Amniotic epithelial cell (primary cell): Measurements from ENCODE around the gene PRDX6.
"Not testable (repeated sequence)": the region's sequence is repeated elsewhere in the genome, so short reads cannot be mapped to it uniquely, and the experiment has no call there.

ENCODE experiments used
- DNase-seq: peaks from one replicate; pipeline ENCODE4 v3.0.0-alpha.2; 2010; ENCODE audit warnings: low read depth

The PRDX6 gene, protein sequence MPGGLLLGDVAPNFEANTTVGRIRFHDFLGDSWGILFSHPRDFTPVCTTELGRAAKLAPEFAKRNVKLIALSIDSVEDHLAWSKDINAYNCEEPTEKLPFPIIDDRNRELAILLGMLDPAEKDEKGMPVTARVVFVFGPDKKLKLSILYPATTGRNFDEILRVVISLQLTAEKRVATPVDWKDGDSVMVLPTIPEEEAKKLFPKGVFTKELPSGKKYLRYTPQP

DNA sequence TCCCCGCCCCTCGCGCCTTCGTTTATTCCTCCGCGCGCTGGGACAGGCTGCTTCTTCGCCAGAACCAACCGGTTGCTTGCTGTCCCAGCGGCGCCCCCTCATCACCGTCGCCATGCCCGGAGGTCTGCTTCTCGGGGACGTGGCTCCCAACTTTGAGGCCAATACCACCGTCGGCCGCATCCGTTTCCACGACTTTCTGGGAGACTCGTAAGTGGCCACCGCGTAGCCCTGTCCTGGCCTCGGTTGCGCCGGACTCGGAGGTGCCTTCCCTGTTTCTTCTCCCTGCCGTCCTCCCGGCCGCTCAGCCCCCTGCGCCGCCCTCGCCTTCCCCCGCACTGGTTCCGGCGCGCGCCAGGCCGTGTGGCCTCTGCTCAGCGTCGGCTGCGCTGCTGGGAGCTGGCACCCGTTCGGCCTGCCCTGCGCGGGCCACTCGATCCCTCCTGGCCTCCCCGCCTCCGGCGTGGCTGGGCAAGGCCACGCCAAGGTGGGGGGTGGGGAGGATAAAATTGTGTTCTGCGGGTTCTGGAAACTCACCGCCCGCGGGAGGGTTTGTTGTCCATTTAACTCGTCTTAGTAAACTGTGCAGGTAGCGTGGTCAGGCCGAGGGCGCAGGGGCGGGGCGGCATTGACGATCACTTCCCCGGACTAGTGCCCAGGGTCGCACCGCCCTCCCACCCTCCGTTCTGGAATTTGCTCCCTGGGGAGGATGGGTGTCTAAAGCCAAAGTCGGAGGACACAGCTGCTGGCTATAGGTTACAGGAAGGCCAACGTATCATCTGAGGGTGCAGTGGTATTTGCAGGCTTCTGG lies at the start of gene PRDX6:
Gene PRDX6, plus strand, starts transcription at position 50 of the 808 bp plus-strand sequence. Its CDS starts 63 bp downstream, at position 113.
- peak; percentile 67 for DNase-seq

DNA sequence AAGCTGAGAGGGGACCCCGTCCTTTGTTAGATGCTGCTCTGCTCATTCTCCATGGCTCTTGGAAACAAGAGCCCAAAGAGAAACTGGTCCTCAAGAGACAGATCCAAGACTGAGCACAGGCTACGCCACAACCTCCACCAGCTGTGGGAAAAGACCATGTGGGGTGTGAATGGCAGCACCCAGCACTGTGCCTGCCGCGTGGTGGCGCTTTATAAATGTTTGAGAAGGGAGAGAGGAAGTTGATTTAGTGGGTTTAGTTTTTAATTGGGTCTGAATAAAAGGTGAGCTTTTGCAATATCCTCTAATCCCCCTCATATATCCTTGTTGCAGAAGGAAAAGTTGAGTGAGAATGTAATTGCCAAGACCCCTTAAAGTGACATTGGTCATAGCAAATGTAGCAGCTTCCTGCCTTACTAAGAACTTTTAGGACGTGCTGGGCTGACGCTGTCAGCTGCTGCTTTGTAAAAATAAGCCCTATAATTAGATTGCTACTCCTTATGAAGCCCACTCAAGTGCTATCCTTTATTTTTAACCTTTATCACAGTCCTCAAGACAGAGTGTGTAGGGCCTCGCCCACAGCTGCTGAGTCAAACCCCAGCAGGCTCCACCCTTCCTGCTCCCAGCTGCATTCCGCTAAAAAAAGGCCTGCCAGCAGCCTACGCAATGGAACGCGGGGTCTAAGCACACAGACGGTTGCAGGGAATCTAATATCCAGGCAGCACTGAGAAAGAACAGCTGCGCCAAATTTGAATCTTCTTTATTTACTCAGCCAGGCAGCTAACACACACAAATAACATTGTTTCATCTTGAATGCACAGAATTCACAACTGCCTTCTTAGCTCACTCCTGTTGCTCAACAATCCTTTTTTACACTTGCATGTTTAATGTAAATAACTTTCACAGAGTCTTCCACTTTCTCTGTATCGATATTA lies 47.4 kb upstream of the PRDX6 start:
- DNase-seq: peak; percentile 91

DNA sequence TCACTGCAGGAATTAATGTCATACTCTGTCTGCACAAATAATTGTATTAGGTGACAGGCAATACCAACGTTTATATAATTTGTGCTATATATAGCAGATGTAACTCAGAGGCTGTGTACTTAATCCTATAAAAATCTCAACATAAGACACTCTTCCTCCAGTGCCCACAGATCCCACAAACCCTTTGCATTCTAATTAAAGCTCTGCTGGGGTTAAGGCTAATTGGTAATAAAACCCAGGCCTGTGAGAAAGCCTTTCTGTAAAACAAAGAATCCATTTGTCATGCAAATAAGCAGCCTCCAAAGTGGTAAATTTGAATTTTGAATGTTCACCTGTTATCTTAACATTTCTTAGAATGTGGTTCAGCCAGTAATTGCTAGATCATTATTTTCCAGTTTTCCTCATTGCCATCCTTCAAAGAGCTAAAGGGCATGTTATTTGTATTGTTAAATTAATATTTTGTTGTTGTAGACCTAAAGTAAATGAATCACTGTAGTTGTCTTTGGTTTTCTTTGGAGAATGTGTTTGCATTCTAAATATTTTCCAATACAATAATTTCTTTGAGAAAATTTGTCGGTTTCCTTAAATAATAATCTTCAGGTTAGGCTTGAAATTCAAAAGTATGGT lies 46.3 kb upstream of the PRDX6 start:
- no peak for DNase-seq

DNA sequence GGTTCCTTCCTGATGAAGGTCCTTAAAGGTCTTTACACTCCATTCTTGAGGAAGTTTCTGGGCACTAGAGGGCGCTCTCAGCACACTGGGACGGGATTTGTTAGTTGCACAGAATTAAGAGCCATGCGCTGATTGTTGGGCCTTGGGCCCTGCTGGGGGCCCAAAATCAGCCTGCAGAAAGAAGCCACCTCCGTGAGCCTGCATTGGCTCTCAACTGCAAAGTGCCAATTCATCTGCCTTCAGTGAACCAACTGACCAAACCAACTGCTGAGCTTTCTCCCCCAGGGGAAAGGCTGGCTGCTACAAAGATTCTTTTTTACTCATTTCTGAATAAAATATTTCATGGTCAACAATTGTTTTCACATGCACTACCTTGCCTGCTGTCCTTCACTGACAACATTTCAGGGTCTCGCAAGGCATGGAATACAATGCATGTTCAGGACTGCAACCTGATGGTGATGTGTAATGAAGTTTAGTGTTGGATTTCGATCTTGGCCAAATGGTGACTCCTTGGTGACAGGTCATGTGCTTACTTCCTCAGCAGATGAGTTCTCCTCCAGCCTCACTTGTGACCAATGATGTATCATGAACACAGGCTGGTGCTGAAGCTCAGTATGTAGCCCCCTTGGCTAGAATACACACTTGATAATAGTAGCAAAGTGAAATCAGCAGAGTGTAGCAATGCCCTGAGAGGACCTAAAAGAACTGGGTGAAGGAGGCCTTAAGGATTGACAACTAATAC lies 45.7 kb upstream of the PRDX6 start:
- peak; percentile 83 for DNase-seq

DNA sequence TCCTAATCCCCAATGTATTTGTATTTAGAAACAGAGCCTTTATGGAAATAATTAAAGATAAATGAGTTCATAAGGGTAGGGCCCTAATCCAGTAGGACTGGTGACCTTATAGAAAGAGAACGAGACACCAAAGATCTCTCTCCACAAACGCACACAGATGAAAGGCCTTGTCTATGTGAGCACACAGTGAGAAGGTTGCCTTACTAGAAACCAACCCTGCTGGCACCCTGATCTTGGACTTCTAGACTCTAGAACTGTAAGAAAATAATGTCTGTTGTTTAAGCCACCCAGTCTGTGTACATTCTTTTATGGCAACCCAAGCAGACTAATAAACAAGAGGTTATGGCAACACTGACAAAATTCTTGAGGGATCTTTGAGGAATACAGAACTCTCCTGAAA lies 44.8 kb upstream of the PRDX6 start:
- DNase-seq: no peak

DNA sequence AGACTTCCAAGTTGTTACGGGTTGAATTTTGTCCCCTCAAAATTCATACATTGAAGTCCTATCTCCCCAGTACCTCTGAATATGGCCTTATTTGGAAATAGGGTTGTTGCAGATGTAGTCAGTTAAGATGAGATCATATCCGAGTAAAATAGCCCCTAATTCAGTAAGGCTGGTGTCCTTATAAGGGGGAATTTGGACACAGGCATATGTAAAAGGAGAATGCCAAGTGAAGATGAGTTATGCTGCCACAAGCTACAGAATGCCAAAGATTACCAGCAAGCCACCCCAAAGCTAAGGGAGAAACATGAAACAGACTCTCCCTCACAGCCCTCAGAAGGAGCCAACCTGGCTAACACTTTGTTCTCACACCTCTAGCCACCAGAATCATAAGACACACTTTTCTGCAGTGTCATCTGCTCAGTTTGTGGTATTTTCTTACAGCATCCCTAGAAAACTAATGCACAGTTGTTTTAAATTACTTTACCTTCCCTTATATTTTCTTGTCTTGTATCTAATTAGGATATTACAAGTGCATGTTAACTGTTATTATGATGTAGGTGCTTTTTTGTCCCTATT lies 43.3 kb upstream of the PRDX6 start:
- no peak for DNase-seq

DNA sequence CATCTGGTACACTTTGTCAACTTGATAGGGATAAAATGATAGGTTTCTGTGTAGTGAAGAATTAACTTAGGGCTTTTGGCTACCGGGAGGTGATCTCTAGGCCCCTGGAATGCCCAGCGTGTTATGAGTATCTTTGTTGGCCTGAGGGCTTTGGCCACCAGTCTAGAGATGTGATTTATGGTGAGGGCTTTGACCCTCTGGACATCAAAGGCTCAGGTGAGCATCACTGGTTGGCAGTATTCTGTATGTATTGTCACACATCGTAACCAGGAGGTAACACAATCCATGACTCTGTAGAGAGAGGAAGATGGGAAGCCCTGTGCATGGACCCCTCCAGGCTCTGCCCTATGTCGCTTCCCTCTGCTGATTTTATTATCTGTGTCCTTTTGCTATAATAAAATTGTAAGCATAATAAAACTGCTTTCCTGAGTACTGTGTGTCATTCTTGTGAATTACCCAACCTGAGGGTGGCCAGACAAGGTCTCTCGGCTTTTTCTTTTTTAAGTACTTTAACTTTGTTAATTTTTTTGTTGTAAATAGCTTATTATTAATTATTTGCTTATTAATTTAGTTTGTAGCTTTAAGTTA lies 40.2 kb upstream of the PRDX6 start:
- no peak for DNase-seq

DNA sequence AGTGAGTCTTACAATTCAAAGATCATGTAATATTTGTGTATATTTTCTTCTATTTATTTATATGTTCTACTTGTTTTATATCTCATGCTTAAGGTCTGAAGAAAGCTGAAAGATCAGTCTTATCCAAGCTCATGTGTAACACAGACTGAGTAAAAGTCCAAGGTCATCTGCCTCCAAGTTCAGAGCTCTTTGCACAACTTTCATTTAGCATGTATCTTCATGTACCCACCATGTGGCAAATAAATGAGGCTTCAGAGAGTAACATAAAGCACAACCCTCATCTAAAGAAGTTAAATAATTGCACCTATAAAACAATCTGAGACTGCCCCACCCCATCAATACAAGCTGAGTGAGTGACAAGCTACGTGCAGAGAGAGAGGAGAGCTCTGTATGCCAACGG lies 38.5 kb upstream of the PRDX6 start:
- no peak for DNase-seq

DNA sequence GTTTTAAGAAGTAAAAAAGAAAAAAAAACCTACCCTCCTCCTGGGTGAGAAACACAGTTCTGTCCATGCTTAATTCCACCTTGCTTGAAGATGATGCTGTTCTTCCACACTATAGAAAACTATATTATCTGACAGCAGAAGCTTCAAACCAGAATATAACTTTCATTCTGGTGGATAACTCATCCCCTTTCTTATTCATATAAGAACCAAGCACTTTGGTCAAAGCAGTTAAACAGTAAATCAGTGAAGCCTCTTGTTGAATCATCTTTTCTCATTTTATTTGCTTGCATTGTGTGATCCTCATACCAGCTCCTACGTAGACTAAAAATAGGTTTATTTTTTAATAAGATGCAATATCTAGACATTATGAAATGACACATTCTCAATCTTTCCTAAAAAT lies 36.7 kb upstream of the PRDX6 start:
- no peak for DNase-seq

DNA sequence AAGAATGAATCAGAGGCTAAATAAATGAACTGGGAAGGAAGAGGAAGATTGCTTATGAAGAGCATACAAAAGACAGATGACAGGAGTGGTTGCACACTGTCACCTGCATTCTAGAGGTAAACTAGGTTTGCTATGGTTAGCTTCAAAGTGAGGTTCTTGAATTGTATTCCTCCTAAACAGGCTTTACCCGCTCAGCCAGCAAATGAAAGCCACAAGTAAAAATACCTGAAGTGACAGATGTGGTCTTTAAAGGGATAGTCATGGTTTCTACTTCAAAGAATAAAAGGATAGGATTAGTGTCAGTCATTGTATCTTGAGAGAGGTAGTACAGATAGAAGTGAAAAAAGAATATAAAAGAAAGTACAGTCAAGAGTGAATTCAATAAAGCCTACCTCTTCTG lies 32.4 kb upstream of the PRDX6 start:
- no peak for DNase-seq

DNA sequence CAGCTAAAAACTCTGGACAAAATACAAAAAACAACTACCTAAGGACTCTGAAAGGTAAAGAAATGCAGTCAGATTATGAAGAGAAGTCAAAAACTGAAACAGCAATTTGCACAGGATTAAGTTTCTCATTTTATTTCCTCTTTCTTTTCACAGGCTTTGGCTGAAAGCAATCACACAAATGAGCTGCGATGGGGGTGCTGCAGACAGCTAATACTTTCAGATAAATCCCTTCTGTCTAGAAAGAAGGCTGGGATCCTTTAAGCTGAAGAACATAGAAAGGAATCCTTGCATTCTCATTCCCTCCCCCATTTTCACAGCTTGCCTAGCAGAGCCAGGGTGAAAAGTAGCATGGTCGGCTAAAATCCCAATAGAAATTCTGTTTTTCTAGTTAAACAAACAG lies 32.0 kb upstream of the PRDX6 start:
- peak; percentile 18 for DNase-seq

DNA sequence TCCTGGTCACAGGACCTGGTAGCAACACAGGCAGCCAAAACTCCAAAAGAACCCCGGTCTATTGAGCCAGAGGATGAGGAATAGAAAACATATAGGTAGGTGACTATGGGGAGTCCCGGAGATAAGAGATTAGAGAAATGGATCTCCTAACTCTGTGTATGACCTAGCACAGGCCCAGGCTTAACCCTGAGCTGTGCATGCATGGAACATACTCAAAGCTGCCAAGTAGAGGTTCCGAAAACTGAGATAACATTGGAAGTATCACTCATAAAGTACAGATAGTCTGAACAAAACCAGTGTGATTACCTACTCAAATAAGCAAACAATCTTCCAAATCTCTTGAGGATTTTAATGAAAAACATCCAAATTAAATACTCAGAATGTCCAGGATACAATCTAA lies 31.5 kb upstream of the PRDX6 start:
- DNase-seq: no peak

DNA sequence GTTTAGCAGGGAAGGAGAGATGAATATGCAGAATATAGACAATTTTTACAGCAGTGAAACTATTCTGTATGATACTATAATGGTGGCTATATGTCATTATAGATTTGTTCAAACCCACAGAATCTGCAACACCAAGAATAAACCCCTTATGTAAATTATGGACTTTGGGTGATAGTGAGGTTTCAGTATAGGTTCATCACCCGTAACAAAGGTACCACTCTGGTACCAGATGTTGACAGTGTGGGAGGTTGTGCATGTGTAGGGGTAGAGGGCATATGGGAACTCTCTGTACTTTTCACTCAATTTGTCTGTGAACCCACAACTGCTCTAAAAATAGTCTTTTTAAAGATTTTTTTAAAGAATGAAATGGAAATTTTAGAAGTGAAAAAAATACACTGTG lies 29.9 kb upstream of the PRDX6 start:
- no peak for DNase-seq

DNA sequence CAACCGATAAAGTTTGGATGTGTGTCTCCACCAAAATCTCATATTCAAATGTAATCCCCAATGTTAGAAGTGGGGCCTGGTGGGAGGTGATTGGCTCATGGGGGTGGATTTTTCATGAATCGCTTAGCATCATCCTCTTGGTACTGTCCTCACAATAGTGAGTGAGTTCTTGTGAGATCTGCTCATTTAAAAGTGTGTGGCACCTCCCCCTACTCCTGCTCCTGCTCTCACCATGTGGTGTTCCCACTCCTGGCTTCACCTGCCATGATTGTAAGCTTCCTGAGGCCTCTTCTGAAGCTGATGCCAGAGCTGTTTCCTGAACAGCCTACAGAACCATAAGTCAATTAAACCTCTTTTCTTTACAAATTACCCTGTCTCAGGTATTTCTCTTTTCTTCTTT lies 28.2 kb upstream of the PRDX6 start:
- no peak for DNase-seq

DNA sequence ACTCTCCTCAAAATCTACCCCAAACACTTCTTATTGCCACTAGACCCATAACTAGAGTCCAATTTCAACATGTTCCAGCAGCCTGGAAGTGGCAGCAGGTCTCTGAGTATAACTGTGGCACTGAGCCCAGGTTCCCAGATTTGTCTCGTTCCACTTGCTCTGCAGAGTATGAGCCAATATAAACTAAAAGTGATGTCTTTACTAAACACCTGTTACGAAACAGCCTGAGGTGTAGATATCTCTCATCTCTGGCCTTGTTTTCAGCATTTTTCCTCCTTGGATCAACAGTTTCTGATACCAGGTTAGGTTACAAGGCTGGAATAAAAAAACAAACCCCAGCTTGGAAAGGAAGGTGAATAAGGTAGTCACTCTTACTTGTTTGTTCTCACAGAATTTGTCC lies 25.2 kb upstream of the PRDX6 start:
- peak; percentile 21 for DNase-seq

DNA sequence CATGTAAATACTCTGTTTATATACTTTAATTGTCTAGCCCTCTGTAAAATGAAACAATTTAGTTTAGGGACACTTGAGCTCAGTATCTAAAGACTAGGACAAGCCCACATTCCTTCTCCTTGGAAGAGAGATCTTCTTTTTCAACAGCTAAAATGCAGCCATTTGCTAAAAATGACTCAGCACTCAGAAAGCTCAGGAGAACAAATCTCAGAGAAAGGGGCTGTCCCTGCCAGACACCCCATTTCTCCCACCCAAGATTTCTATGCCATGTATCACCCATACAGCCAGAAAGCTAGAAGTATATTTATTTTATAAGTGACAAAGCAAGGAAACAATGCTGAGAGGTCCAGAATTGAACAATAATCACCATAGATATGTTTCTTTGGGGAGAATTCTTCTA lies 23.2 kb upstream of the PRDX6 start:
- DNase-seq: peak; percentile 64

DNA sequence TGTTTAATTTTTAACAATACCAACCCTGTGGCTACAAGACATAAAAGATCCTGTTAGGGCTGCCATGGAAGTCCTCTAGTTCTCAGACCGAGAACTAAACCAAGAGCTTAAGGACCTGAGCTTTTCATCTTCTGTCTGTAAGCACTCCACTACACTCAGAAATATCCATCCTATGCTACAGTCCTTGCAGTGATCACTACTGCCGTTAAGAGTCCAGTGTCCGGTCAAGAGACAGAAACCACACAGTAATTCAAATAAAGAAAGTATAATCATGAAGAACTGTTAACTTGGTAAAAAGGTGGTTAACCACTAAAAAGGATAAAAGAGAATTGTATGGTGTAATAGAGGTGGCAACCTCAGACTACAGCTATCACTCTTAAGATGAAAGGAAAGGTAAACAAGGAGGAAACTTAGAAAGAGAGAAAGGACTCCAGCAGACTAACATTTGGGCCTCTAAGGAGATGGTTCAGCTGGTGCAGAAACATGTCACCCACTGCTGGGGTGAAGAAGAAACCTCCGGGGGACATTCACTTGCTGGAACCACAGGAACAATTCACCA lies 22.1 kb upstream of the PRDX6 start:
- peak; percentile 26 for DNase-seq

DNA sequence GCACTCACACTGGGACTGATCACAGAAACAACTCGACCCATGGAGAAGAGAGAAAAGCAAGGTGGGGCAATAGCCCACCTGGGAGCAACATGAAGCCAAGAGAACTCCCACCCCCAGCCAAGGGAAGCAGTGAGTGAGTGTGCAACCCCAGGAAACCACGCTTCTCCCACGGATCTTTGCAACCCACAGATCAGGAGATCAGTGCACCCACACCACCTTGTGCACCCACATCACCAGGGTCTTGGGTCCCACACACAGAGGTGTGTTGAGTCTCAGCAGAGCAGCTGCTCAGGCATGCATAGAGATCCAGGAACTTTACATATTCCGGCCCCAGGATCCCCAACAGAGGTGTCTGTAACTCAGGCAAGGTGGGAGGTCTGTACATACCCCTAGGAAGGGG lies 17.2 kb upstream of the PRDX6 start:
- DNase-seq: no peak

DNA sequence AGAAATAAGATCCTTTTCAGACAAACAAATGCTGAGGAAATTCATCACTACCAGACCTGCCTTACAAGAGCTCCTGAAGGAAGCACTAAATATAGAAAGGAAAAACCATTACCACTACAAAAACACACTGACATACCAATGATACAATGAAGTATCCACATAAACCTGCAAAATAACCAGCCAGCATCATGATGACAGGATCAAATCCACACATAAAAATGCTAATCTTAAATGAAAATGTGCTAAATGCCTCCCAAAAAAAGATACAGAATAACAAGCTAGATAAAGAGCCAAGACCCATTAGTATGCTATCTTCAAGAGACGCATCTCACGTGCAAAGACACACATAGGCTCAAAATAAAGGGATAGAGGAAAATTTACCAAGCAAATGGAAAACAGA lies 14.5 kb upstream of the PRDX6 start:
- not testable (repeated sequence) for DNase-seq

DNA sequence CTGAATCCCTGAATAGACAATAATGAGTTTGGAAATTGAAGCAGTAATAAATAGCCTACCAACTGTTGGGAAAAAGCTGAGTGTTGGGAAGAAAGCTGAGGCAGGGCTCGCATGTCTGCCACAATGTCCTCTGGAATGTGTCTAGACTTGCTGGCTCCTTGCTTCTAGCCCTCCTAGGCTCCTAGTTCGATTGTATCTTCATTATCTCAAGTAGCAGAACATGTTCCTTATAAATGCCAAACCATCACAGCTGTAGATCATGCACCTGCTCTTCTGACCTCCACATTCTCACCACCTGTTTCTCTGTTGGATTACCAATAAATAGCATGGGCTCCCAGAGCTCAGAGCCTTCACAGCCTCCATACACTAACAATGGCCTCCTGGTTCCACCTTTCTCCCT lies 12.9 kb upstream of the PRDX6 start:
- not testable (repeated sequence) for DNase-seq
